ENCODE measurements around the gene RRP7A.
"Not testable (repeated sequence)": the region's sequence is repeated elsewhere in the genome, so short reads cannot be mapped to it uniquely, and the experiment has no call there.

The RRP7A gene

DNA sequence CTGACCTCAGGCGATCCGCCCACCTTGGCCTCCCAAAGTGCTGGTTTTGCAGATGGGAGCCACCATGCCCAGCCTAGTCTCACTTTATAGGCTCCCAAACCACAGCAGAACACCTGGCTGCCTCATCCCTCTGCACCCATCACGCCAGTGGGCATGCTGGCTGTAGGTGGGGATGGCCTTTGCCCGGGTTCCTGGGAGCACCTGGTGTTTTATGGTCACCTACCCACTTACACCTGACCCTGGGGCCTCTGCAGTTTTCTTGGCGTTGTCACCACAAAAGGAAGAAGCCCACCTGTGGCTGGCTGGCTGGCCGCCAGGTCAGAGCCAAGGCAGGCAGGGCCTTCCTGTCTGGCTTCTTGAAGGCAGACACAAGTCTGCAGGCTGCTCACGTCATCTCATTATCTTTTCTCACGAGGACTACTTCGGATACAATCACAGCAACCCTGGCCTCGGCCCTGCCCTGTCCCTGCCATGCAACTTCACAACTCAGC, 8.2 kb downstream of the RRP7A start:
- no peak for FAIRE-seq
- no peak for DNase-seq (ENCODE audit: insufficient read length, low spot score)
- TF ChIP-seq, protein P1, sequence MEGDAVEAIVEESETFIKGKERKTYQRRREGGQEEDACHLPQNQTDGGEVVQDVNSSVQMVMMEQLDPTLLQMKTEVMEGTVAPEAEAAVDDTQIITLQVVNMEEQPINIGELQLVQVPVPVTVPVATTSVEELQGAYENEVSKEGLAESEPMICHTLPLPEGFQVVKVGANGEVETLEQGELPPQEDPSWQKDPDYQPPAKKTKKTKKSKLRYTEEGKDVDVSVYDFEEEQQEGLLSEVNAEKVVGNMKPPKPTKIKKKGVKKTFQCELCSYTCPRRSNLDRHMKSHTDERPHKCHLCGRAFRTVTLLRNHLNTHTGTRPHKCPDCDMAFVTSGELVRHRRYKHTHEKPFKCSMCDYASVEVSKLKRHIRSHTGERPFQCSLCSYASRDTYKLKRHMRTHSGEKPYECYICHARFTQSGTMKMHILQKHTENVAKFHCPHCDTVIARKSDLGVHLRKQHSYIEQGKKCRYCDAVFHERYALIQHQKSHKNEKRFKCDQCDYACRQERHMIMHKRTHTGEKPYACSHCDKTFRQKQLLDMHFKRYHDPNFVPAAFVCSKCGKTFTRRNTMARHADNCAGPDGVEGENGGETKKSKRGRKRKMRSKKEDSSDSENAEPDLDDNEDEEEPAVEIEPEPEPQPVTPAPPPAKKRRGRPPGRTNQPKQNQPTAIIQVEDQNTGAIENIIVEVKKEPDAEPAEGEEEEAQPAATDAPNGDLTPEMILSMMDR (IDR thresholded peaks at IDR 0.05; ENCODE audit: insufficient read depth, missing control alignments) = no peak

DNA sequence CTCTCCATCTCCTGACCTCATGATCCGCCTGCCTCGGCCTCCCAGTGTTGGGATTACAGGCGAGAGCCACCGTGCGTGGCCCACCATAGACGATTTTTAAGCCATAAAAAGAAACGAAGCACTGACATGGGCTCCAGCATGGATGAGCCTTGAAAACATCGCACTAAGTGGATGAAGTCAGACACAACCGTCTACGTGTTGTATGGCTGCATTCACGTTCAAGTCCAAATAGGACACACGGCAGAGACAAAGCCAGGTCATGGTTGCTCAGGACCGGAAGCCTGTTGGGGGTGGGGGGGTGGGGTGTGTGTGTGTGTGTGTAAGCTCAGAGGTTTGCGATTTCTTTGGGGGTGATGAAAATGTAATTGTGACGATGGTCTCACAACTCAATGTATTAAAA, 10.0 kb downstream of the RRP7A start:
- DNase-seq (ENCODE audit: insufficient read length, low spot score) = no peak
- TF ChIP-seq, protein P1 (IDR thresholded peaks at IDR 0.05; ENCODE audit: insufficient read depth, missing control alignments) = no peak
- no peak for FAIRE-seq

DNA sequence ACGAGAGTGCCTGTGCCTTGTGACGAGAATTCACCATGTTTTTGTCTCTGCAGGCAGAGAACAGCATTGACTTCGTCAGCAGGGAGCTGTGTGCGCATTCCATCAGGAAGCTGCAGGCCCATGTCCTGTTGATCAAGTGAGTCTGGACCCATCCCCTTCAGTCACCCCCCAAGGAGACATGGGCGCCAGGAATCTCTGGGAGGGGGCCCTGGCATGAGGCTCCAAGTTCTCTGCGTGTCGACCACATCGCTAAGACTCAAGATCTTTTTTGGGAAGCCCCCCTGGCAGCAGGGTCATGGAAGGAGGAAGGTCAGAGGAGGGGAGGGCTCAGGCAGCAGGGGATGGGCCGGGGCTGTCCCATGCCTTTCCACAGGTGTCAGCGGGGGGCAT, 10.6 kb downstream of the RRP7A start:
- not testable (repeated sequence) for DNase-seq (ENCODE audit: insufficient read length, low spot score); FAIRE-seq

DNA sequence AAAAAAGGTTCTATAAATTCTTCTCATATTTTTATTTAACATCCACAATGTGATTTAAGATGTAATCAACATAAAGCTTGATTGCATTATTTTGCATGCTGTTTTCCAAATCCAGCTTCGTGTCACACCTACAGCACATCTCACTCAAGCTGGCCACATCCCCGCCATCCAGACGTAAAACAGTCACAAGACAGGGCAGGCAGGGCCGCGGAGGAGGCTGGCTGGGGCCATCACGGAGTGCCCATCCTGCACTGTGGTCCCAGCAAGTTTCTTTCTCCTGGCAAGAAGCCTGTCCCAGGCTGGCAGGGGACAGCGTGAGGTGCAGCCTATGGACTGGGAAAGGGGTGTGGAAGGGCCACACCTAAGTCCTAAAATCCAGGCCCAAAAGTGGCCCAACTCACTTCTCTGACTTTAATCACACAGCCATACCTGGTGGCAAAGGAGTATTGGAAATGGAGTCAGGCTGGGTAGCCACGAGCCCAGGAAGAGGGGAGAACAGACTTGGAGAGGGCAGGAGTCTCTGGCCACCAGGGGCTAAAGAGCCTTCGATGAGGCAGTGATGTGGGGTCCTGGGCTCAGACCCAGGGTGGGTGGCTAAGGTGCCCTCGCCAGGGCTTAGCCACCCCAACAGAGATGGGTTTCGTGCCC, 11.1 kb downstream of the RRP7A start:
- not testable (repeated sequence) for FAIRE-seq; DNase-seq (ENCODE audit: insufficient read length, low spot score)

DNA sequence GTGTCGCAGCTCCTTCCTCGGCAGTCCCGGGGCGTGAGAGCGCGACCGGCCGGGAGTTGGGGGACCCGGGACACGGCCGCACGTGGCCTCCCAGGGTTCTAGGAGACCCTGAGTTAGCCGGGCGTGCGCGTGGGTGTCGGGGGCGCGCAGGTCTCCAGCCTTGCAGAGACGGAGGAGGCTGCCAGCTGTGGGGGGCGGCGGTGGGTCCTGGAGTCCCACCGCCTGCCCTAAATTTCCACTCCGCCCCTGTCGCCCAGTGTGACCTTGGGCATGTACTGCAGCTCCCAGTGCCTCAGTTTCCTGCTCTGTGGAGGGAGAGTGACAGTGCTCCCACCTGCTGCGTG, 18.8 kb downstream of the RRP7A start:
- TF ChIP-seq, protein P1 (IDR thresholded peaks at IDR 0.05; ENCODE audit: insufficient read depth, missing control alignments) = no peak
- DNase-seq (ENCODE audit: insufficient read length, low spot score) (no peak), FAIRE-seq (no peak)

DNA sequence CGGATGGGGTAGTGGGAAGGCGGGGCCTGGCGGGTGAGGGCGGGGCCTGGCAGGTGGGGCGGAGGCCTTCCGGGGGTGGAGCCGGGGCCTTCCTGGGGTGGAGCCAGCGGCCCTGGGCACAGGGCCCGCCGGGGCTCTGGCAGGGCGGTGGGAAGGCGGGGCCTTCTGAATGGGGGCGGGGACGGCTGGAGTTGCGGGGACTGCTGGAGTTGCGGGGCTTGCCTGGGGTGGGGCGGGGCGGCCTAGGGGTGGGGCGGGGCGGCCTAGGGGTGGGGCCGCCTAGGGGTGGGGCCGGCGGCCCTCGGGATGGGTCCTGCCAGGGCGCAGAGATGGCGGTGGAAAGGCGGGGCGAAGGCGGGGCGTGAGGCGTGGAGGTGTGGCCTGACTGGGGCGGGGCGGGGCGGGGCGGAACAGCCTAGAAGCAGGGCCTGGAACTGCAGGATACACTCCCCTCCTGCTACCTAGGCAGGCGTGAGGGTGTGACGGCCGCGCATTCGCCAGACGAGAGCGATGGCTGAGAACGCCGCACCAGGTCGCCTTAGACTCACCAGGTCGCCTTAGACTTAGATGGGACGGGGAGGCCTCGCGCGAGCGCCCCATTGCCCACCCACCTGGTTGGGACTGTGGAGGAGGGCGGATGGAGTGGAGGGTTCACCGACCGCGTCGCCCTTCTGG, 19.3 kb downstream of the RRP7A start:
- TF ChIP-seq, protein P1 (IDR thresholded peaks at IDR 0.05; ENCODE audit: insufficient read depth, missing control alignments) = no peak
- FAIRE-seq = no peak
- peak; percentile 77 for DNase-seq (ENCODE audit: insufficient read length, low spot score)

DNA sequence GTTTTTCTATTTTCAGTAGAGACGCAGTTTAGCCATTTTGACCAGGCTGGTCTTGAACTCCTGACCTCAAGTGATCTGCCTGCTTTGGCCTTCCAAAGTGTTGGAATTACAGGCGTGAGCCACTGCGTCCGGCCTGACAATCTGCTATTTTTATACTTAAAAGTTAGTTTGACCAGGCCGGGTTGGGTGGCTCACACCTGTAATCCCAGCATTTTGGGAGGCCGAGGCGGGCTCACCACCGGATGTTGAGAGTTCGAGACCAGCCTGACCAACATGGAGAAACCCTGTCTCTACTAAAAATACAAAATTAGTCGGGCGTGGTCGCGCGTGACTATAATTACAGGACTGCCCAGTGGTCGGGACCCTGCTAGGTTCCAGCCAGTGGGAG, 19.8 kb downstream of the RRP7A start:
- not testable (repeated sequence) for FAIRE-seq; DNase-seq (ENCODE audit: insufficient read length, low spot score)

DNA sequence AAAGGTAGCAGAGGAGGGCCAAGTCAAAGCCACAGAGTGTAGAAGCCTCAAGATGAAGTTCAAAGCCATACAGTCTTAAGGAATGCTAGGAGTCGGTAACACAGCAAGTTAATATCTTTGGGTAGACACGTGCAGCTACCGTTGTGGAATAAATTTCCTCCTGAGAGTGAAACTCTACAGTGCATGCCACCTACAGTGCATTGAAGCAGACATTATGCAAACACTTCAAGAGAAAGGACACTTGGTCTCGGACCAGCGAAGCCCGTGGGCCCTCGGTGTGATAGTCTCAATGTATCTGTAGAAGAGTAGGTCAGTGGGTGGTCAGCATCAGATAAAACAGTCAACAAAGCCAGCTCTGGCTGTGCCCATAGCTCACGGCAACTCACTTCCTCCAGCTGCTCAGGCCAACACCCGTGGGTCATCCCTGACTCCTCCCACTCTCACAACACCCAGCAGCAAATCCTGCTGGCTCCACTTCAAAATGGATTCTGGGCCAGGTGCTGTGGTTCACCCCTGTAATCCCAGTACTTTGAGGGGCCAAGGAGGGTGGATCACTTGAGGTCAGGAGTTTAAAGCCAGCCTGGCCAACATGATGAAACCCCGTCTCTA, 24.0 kb downstream of the RRP7A start:
- not testable (repeated sequence) for DNase-seq (ENCODE audit: insufficient read length, low spot score); FAIRE-seq

DNA sequence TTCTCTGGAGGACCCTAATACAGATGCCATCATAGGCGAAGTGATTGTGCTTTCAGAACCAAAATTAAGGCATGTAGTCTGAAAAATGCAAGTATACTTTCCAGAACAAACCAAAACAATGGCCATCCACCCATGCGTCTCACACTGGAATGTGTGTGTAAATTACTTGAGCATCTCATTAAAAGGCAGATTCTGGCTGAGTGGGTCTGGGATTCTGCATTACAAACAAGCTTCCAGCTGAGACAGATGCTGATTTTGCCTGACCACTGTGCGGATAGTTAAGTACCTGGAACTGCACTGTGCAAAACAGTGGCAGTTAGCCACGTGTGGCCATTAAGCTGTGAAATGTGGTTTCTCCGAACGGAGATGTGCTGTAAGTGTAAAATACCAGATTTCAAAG, 26.2 kb downstream of the RRP7A start:
- DNase-seq (ENCODE audit: insufficient read length, low spot score) = no peak
- TF ChIP-seq, protein P1 (IDR thresholded peaks at IDR 0.05; ENCODE audit: insufficient read depth, missing control alignments) = no peak
- no peak for FAIRE-seq
